Heart left ventricle (tissue), 16 donors: ENCODE data around the gene GPR4. TPM values are rescaled to one million over a fixed set of nuclear protein-coding genes. Genes with fewer than 3 reads are reported as not detected.
A peak's percentile ranks its signal among the peaks of the same experiment; 100 is the strongest.

Experiments
- ATAC-seq, 4 donors: fragments of 200-7000 bp; cut with Tn5 transposase; one replicate each; pipeline ENCODE4 v1.9.1; 2020 to 2022; ENCODE audit warnings: moderate library complexity in 4 of 4, mild to moderate bottlenecking in 3 of 4, moderate number of reproducible peaks in 1 of 4
- DNase-seq, 5 donors: peaks; one replicate each; pipeline ENCODE4 v3.0.0-alpha.2; 2020
- H3K27ac ChIP-seq, 12 donors: fragments of 200-600 bp; sonication (generic) in 4 of 12; one replicate each; pipeline versions ENCODE4 v1.5.0 to v1.8.0; 2016 to 2022; ENCODE audit warnings: mild to moderate bottlenecking in 2 of 12
- H3K27me3 ChIP-seq, 9 donors: fragments of 200-600 bp; sonication (generic) in 2 of 9; one replicate each; pipeline versions ENCODE4 v1.5.1 to v1.8.0; 2016 to 2022; ENCODE audit warnings: mild to moderate bottlenecking in 3 of 9
- H3K36me3 ChIP-seq, 9 donors: fragments of 200-600 bp; sonication (generic) in 2 of 9; one replicate each; pipeline versions ENCODE4 v1.5.0 to v1.8.0; 2018 to 2022; ENCODE audit warnings: mild to moderate bottlenecking in 2 of 9
- H3K4me1 ChIP-seq, 12 donors: fragments of 200-600 bp; sonication (generic) in 4 of 12; one replicate each; pipeline versions ENCODE4 v1.5.0 to v1.8.0; 2016 to 2022; ENCODE audit warnings: mild to moderate bottlenecking in 3 of 12
- H3K4me3 ChIP-seq, 12 donors: fragments of 200-600 bp; sonication (generic) in 4 of 12; one replicate each; pipeline versions ENCODE4 v1.5.0 to v1.8.0; 2017 to 2022; ENCODE audit warnings: mild to moderate bottlenecking in 9 of 12, moderate library complexity in 4 of 12
- H3K9me3 ChIP-seq, 12 donors: fragments of 200-600 bp; sonication (generic) in 4 of 12; one replicate each; pipeline versions ENCODE4 v1.5.0 to v1.8.0; 2016 to 2022; ENCODE audit warnings: mild to moderate bottlenecking in 1 of 12
- CTCF ChIP-seq, 12 donors: fragments of 200-600 bp; sonication (generic) in 4 of 12; IDR thresholded peaks; one replicate each; pipeline versions ENCODE4 v1.5.0 to v1.8.0; 2018 to 2022; ENCODE audit warnings: antibody characterized with exemption in 12 of 12, mild to moderate bottlenecking in 5 of 12
- POLR2A ChIP-seq, 2 donors: fragments of 450-650 bp; IDR thresholded peaks; one replicate each; pipeline ENCODE4 v1.6.1; 2017; ENCODE audit warnings: antibody characterized with exemption in 2 of 2, mild to moderate bottlenecking in 2 of 2, moderate library complexity in 2 of 2
- WGBS, 4 donors: extraction: QIAGEN DNeasy Blood & Tissue Kit in 2 of 4; methylation state at CpG; one replicate each; pipeline versions ENCODE4 v1.1.5 to v1.1.7; 2013 to 2018; 5-methylcytosine and 5-hydroxymethylcytosine counted together
- intact Hi-C, 10 donors: fragments of 100-400 bp; cut with DNase I; formaldehyde crosslinking; loops; one replicate each; pipeline versions ENCODE4 v1.11.1 to v1.14.2; 2022
- polyA plus RNA-seq, 2 donors: library from polyadenylated mRNA; stranded (reverse); fragments of 200-250 nt; gene quantifications; one replicate each; pipeline ENCODE4 v1.2.3, GENCODE V29; 2013
- total RNA-seq, 9 donors: library from RNA; depleted of rRNA in 2 of 9; stranded (reverse); fragments of >200 nt in 2 of 9; fragmentation: NEBNext Ultra II Directional in 3 of 9; extraction: Animal tissue kit (Norgen Biotek cat#: 25700) in 3 of 9; gene quantifications; one replicate each; pipeline versions ENCODE4 v1.1.0 to v1.2.4, GENCODE V29; 2016 to 2023
- donor health status: ischemic (EF 13 %, LVEDD 7.1; RV severe dilation, severe dysfunction).
- donor health status: healthy with polysubstance abuse.
- donor health status: DM: no; HTN: yes; CAD: no.
- donor health status: DM: no; HTN: no; CAD: no.
- donor health status: ischemic (EF 25% LVEDD 6.9; RV normal size, moderate dysfunction).
- donor health status: ischemic (EF 25% LVEDD 5.7; RV mildly dilated, moderate dysfunction).
- donor health status: healthy.
- donor health status: DM: yes; HTN: yes; CAD: no.
- donor health status: ischemic (EF 35%, LVEDD 5.7; RV mildly dilated, moderate dysfunction).
- donor health status: nonischemic (EF 11% LVEDD 7.7; RV severe dilation, severe dysfunction).
- donor health status: DM: yes; HTN: yes; CAD: no.
- donor health status: PGD.
- donor health status: ischemic (EF 29% LVEDD 5.4; RV normal size, mild dysfunction).
- donor health status: nonischemic (EF 23%, LVEDD 6.1; RV moderate dilation, normal function).

Gene GPR4
- total and polyA plus RNA-seq, 11 donors, result 2.7 to 36.0 (median 5.1) TPM

GRCh38 chr19:45558399-45558878, 43.6 kb downstream of the GPR4 start:
- Histone ChIP-seq H3K4me3 (no peak overlapping the region), H3K27ac (no peak overlapping the region), H3K36me3 (peaks cover 0 to 5% (median under 1%) of the 10 kb centered on the region in 9 donors), H3K4me1 (peaks cover 0 to 34% (median 11%) of the 10 kb centered on the region in 12 donors), H3K9me3 (no peaks in the 10 kb centered on the region), H3K27me3 (no peaks in the 10 kb centered on the region)
- DNase-seq (peak in 2 of 5 donors; percentile 40 to 51), ATAC-seq (peak; percentile 44 to 55 (median 48))
- intact Hi-C loops, result loop anchor here in 2 of 10 donors (5.0 kb wide), 1 partner anchor 36 kb away; no protein-coding TSS in a partner anchor
- TF ChIP-seq POLR2A (IDR thresholded peaks at IDR 0.05), result no peak
- peak; percentile 25 to 66 (median 52) for TF ChIP-seq CTCF (IDR thresholded peaks at IDR 0.05)
- 52 to 60% (median 56%) methylated on average over 10 of the region's 10 CpGs for whole genome bisulfite sequencing, 4 donors

GRCh38 chr19:45556835-45557234, 45.2 kb downstream of the GPR4 start:
- Histone ChIP-seq H3K4me1 (peaks cover 0 to 27% (median 9%) of the 10 kb centered on the region in 12 donors), H3K9me3 (no peaks in the 10 kb centered on the region), H3K27ac (peak overlapping the region in 2 of 12 donors; percentile 39 to 50), H3K27me3 (no peaks in the 10 kb centered on the region), H3K36me3 (peaks cover 0 to 14% (median 8%) of the 10 kb centered on the region in 9 donors), H3K4me3 (no peak overlapping the region)
- peak; percentile 38 to 89 (median 78) for ATAC-seq
- peak in 2 of 5 donors; percentile 46 to 55 for DNase-seq
- 57 to 61% (median 60%) methylated on average over 5 of the region's 5 CpGs; no CpG with 5 or more reads in 1 of the 4 donors for WGBS, 4 donors
- intact Hi-C loops, result loop anchor here in 2 of 10 donors (5.0 kb wide), 1 partner anchor 35 kb away; no protein-coding TSS in a partner anchor
- no peak for TF ChIP-seq CTCF (IDR thresholded peaks at IDR 0.05)
- TF ChIP-seq POLR2A (IDR thresholded peaks at IDR 0.05), result no peak

GRCh38 chr19:45554481-45554880, 47.5 kb downstream of the GPR4 start:
- TF ChIP-seq CTCF (IDR thresholded peaks at IDR 0.05), result no peak
- WGBS, 4 donors, result 85 to 94% (median 92%) methylated on average over 1 of the region's 1 CpG
- Histone ChIP-seq H3K9me3 (no peaks in the 10 kb centered on the region), H3K27ac (no peak overlapping the region), H3K36me3 (peaks cover 0 to 14% (median 8%) of the 10 kb centered on the region in 9 donors), H3K4me3 (no peak overlapping the region), H3K27me3 (no peaks in the 10 kb centered on the region), H3K4me1 (peaks cover 0 to 19% (median 0%) of the 10 kb centered on the region in 12 donors)
- no peak for DNase-seq
- no peak for ATAC-seq
- intact Hi-C loops, result no loop called here

GRCh38 chr19:45553464-45553863, 48.5 kb downstream of the GPR4 start:
- no peak overlapping the region for H3K4me3 ChIP-seq
- no peak overlapping the region for H3K27ac ChIP-seq
- peaks cover 0 to 16% (median 0%) of the 10 kb centered on the region in 12 donors for H3K4me1 ChIP-seq
- H3K36me3 ChIP-seq, result peaks cover 0 to 14% (median 8%) of the 10 kb centered on the region in 9 donors
- H3K9me3 ChIP-seq, result no peaks in the 10 kb centered on the region
- TF ChIP-seq CTCF (IDR thresholded peaks at IDR 0.05), result no peak
- TF ChIP-seq POLR2A (IDR thresholded peaks at IDR 0.05), result no peak
- DNase-seq (peak in 1 of 5 donors; percentile 9), ATAC-seq (no peak)
- WGBS, 4 donors, result 77 to 82% (median 79%) methylated on average over 9 to 34 of the region's 34 CpGs
- intact Hi-C loops, result no loop called here
- H3K27me3 ChIP-seq, result no peaks in the 10 kb centered on the region
